ENCODE data around the gene MEI4. TPM values are rescaled to one million over a fixed set of nuclear protein-coding genes. Genes with fewer than 3 reads are reported as not detected.
"Not testable (repeated sequence)": the region's sequence is repeated elsewhere in the genome, so short reads cannot be mapped to it uniquely, and the experiment has no call there.

Gene MEI4
- total RNA-seq, 1 donor: 0.10 TPM

GRCh38 chr6:77655035-77655434 lies 2.2 kb downstream of the MEI4 start:
- H3K9me3 ChIP-seq (ENCODE audit: low read depth, low read length); H3K27me3 ChIP-seq (ENCODE audit: insufficient read depth, low read length); H3K4me1 ChIP-seq (ENCODE audit: insufficient read depth, low read length); H3K4me3 ChIP-seq (ENCODE audit: low read length): not testable (repeated sequence)

- Histone ChIP-seq H3K4me3 (ENCODE audit: low read length) (no peak overlapping the region), H3K27me3 (ENCODE audit: insufficient read depth, low read length) (no peaks in the 10 kb centered on the region), H3K9me3 (ENCODE audit: low read depth, low read length) (no peaks in the 10 kb centered on the region), H3K4me1 (ENCODE audit: insufficient read depth, low read length) (no peaks in the 10 kb centered on the region)
These were observed 4.3 kb downstream of the MEI4 start for GRCh38 chr6:77656999-77657764.

GRCh38 chr6:77666340-77666739 lies 13.5 kb downstream of the MEI4 start:
- H3K4me1 ChIP-seq (ENCODE audit: insufficient read depth, low read length): no peaks in the 10 kb centered on the region
- H3K9me3 ChIP-seq (ENCODE audit: low read depth, low read length): no peaks in the 10 kb centered on the region
- no peak overlapping the region for H3K4me3 ChIP-seq (ENCODE audit: low read length)
- H3K27me3 ChIP-seq (ENCODE audit: insufficient read depth, low read length): no peaks in the 10 kb centered on the region

GRCh38 chr6:77666846-77667245 lies 14.0 kb downstream of the MEI4 start:
- no peaks in the 10 kb centered on the region for H3K27me3 ChIP-seq (ENCODE audit: insufficient read depth, low read length)
- no peak overlapping the region for H3K4me3 ChIP-seq (ENCODE audit: low read length)
- H3K9me3 ChIP-seq (ENCODE audit: low read depth, low read length): no peaks in the 10 kb centered on the region
- H3K4me1 ChIP-seq (ENCODE audit: insufficient read depth, low read length): no peaks in the 10 kb centered on the region

- Histone ChIP-seq H3K9me3 (ENCODE audit: low read depth, low read length) (no peaks in the 10 kb centered on the region), H3K4me3 (ENCODE audit: low read length) (no peak overlapping the region), H3K27me3 (ENCODE audit: insufficient read depth, low read length) (no peaks in the 10 kb centered on the region), H3K4me1 (ENCODE audit: insufficient read depth, low read length) (no peaks in the 10 kb centered on the region)
These were observed 17.1 kb downstream of the MEI4 start for GRCh38 chr6:77669913-77670312.

- Histone ChIP-seq H3K9me3 (ENCODE audit: low read depth, low read length) (no peaks in the 10 kb centered on the region), H3K27me3 (ENCODE audit: insufficient read depth, low read length) (no peaks in the 10 kb centered on the region), H3K4me1 (ENCODE audit: insufficient read depth, low read length) (no peaks in the 10 kb centered on the region), H3K4me3 (ENCODE audit: low read length) (no peak overlapping the region)
These were observed 21.4 kb downstream of the MEI4 start for GRCh38 chr6:77674211-77674610.

- no peak overlapping the region for H3K4me3 ChIP-seq (ENCODE audit: low read length)
- no peaks in the 10 kb centered on the region for H3K4me1 ChIP-seq (ENCODE audit: insufficient read depth, low read length)
- H3K27me3 ChIP-seq (ENCODE audit: insufficient read depth, low read length): no peaks in the 10 kb centered on the region
- H3K9me3 ChIP-seq (ENCODE audit: low read depth, low read length): no peaks in the 10 kb centered on the region
These were observed 25.2 kb downstream of the MEI4 start for GRCh38 chr6:77678048-77678447.

- H3K4me1 ChIP-seq (ENCODE audit: insufficient read depth, low read length): no peaks in the 10 kb centered on the region
- H3K27me3 ChIP-seq (ENCODE audit: insufficient read depth, low read length): no peaks in the 10 kb centered on the region
- H3K9me3 ChIP-seq (ENCODE audit: low read depth, low read length): no peaks in the 10 kb centered on the region
- no peak overlapping the region for H3K4me3 ChIP-seq (ENCODE audit: low read length)
These were observed 30.7 kb downstream of the MEI4 start for GRCh38 chr6:77683515-77683914.

- Histone ChIP-seq H3K4me1 (ENCODE audit: insufficient read depth, low read length) (no peaks in the 10 kb centered on the region), H3K27me3 (ENCODE audit: insufficient read depth, low read length) (no peaks in the 10 kb centered on the region), H3K4me3 (ENCODE audit: low read length) (no peak overlapping the region), H3K9me3 (ENCODE audit: low read depth, low read length) (no peaks in the 10 kb centered on the region)
These were observed 34.1 kb downstream of the MEI4 start for GRCh38 chr6:77686931-77687330.

- H3K9me3 ChIP-seq (ENCODE audit: low read depth, low read length): no peaks in the 10 kb centered on the region
- no peaks in the 10 kb centered on the region for H3K27me3 ChIP-seq (ENCODE audit: insufficient read depth, low read length)
- H3K4me3 ChIP-seq (ENCODE audit: low read length): no peak overlapping the region
- no peaks in the 10 kb centered on the region for H3K4me1 ChIP-seq (ENCODE audit: insufficient read depth, low read length)
These were observed 35.8 kb downstream of the MEI4 start for GRCh38 chr6:77688649-77689048.

- not testable (repeated sequence) for H3K9me3 ChIP-seq (ENCODE audit: low read depth, low read length); H3K27me3 ChIP-seq (ENCODE audit: insufficient read depth, low read length)
These were observed 47.3 kb downstream of the MEI4 start for GRCh38 chr6:77700095-77700494.

GRCh38 chr6:77707603-77708002 lies 54.8 kb downstream of the MEI4 start:
- Histone ChIP-seq H3K9me3 (ENCODE audit: low read depth, low read length) (peaks cover 11% of the 10 kb centered on the region), H3K27me3 (ENCODE audit: insufficient read depth, low read length) (no peaks in the 10 kb centered on the region), H3K4me1 (ENCODE audit: insufficient read depth, low read length) (no peaks in the 10 kb centered on the region), H3K4me3 (ENCODE audit: low read length) (no peak overlapping the region)

More at GRCh38 chr6:77700095-77700494, 47.3 kb downstream of the MEI4 start:
- H3K4me1 ChIP-seq (ENCODE audit: insufficient read depth, low read length); H3K4me3 ChIP-seq (ENCODE audit: low read length): not testable (repeated sequence)

GRCh38 chr6:77715588-77715987 lies 62.7 kb downstream of the MEI4 start:
- no peaks in the 10 kb centered on the region for H3K27me3 ChIP-seq (ENCODE audit: insufficient read depth, low read length)
- H3K4me1 ChIP-seq (ENCODE audit: insufficient read depth, low read length): no peaks in the 10 kb centered on the region
- H3K4me3 ChIP-seq (ENCODE audit: low read length): no peak overlapping the region
- peaks cover 5% of the 10 kb centered on the region for H3K9me3 ChIP-seq (ENCODE audit: low read depth, low read length)

GRCh38 chr6:77716311-77716710 lies 63.5 kb downstream of the MEI4 start:
- Histone ChIP-seq H3K27me3 (ENCODE audit: insufficient read depth, low read length) (no peaks in the 10 kb centered on the region), H3K4me3 (ENCODE audit: low read length) (no peak overlapping the region), H3K4me1 (ENCODE audit: insufficient read depth, low read length) (no peaks in the 10 kb centered on the region), H3K9me3 (ENCODE audit: low read depth, low read length) (peaks cover 5% of the 10 kb centered on the region)

- H3K4me3 ChIP-seq (ENCODE audit: low read length); H3K27me3 ChIP-seq (ENCODE audit: insufficient read depth, low read length); H3K4me1 ChIP-seq (ENCODE audit: insufficient read depth, low read length); H3K9me3 ChIP-seq (ENCODE audit: low read depth, low read length): not testable (repeated sequence)
These were observed 83.2 kb downstream of the MEI4 start for GRCh38 chr6:77736010-77736409.

- Histone ChIP-seq H3K27me3 (ENCODE audit: insufficient read depth, low read length) (no peaks in the 10 kb centered on the region), H3K4me3 (ENCODE audit: low read length) (no peak overlapping the region), H3K9me3 (ENCODE audit: low read depth, low read length) (no peaks in the 10 kb centered on the region), H3K4me1 (ENCODE audit: insufficient read depth, low read length) (no peaks in the 10 kb centered on the region)
These were observed 87.5 kb downstream of the MEI4 start for GRCh38 chr6:77740380-77740779.
